Nephron progenitor cell (in vitro differentiated cells): ENCODE measurements around the gene TAC4.

Experiments used
- DNase-seq: peaks from one replicate; pipeline ENCODE4 v3.0.0; 2021
- H3K27ac Mint-ChIP-seq: 2 replicates; pipeline ENCODE4 v1.8.0; 2021; ENCODE audit warnings: mild to moderate bottlenecking, moderate library complexity, mixed read lengths
- H3K27me3 Mint-ChIP-seq: 2 replicates; pipeline ENCODE4 v1.8.0; 2021; ENCODE audit warnings: mild to moderate bottlenecking, low read depth, mixed read lengths; ENCODE audit not compliant: poor library complexity
- H3K36me3 Mint-ChIP-seq: 2 replicates; pipeline ENCODE4 v1.8.0; 2021; ENCODE audit warnings: low read depth, mixed read lengths
- H3K4me1 Mint-ChIP-seq: 2 replicates; pipeline ENCODE4 v1.8.0; 2021; ENCODE audit warnings: mixed read lengths
- H3K4me3 Mint-ChIP-seq: 2 replicates; pipeline ENCODE4 v1.8.0; 2021; ENCODE audit warnings: mild to moderate bottlenecking, moderate library complexity, mixed read lengths
- H3K9me3 Mint-ChIP-seq: 2 replicates; pipeline ENCODE4 v1.8.0; 2021; ENCODE audit warnings: mild to moderate bottlenecking, moderate library complexity, mixed read lengths
- CTCF ChIP-seq: fragments of 200-600 bp; sonication (generic); IDR thresholded peaks from 2 replicates; pipeline ENCODE4 v1.5.0; 2021; ENCODE audit warnings: antibody characterized with exemption

The TAC4 gene

DNA sequence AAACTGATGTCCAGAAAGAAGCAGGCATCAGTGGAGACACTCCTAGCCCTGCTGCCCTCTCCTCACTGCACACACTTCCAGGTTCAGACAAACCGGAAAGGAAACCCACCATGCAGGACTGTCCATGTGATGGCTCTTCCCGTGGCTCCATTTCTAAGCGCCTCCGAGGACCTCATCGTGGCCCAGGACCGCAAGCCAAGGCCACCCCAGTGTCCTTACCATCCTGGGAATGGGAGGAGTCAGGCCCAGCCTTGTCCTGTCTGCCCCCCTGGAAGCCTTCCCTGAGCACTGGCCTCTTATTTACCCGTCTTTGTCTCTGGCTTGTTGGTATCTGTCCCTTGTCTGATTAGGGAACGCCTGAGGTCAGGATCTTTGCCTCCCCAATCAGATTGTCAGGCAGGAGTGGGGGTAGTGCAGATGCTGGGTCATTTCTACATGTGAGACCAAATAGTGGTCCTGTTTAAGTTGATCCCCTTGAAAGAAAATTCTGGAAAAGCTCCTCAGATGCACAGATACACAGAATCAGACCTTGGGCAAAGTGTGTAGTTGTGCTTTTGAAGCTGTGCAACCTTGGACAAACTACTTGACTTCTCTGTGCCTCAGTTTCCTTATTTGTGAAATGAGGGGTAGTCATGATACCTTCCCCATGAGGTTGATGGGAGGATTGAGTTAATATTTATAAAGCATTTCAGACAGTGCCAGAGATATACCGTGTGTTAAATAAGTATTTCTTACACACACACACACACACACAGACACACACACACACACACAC is 744 bp downstream of the TAC4 start:
- H3K4me3 Mint-ChIP-seq, result no peak overlapping the region
- no peak for TF ChIP-seq CTCF
- peaks cover 14% of the 10 kb centered on the region for H3K4me1 Mint-ChIP-seq
- H3K36me3 Mint-ChIP-seq, result peaks cover 15% of the 10 kb centered on the region
- no peak overlapping the region for H3K27ac Mint-ChIP-seq
- no peaks in the 10 kb centered on the region for H3K9me3 Mint-ChIP-seq
- peaks cover 47% of the 10 kb centered on the region for H3K27me3 Mint-ChIP-seq
- no peak for DNase-seq

DNA sequence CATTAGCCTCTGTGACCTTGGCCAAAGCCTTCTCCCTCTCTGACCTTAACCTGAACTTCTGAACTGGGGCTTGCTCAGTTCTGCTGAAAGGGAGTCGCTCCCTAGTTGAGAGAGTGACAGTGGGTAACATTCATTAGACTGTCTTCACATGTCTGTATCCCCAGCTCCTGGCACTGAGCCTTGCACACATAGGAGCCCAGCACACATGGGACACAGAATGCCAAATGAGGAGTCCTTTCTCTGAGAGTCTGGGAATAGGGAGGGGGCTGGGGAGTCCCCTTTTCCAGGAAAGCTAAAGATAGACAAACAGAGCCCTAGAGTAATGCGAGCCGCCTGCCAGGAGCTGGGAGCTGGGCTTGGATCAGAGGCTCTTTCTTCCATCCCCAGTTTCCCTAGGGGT is 2.5 kb downstream of the TAC4 start:
- Mint-ChIP-seq H3K36me3 (peaks cover 15% of the 10 kb centered on the region), H3K4me3 (no peak overlapping the region), H3K4me1 (peaks cover 9% of the 10 kb centered on the region), H3K27ac (no peak overlapping the region), H3K9me3 (no peaks in the 10 kb centered on the region), H3K27me3 (peaks cover 30% of the 10 kb centered on the region)
- DNase-seq, result no peak
- TF ChIP-seq CTCF, result no peak

DNA sequence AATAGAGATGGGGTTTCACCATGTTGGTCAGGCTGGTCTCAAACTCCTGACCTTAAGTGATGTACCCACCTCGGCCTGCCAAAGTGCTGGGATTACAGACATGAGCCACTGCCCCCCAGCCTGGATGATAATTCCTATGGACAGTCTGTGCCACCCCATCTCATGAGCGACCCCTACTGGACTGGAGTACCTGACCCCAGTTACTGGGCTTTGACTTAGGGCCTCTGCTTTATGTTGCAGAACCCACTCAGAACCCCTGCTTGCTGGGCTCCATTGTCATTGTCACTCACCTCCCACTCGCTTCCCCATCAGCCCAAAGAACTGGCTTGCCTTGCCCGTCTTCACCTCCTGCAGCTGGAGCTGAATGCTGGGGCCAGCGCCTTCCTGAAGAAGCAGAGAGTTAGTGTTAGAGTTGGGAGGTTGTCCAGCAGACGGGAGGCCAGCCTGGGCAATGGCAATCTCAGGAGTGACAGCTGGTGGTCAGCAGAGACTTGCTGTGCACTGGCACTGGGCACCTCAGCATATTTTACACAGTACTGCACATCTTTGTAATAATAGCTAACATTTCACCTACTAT is 4.0 kb downstream of the TAC4 start:
- no peak for DNase-seq
- no peak overlapping the region for H3K27ac Mint-ChIP-seq
- H3K4me3 Mint-ChIP-seq, result no peak overlapping the region
- H3K4me1 Mint-ChIP-seq, result peaks cover 18% of the 10 kb centered on the region
- no peaks in the 10 kb centered on the region for H3K9me3 Mint-ChIP-seq
- H3K27me3 Mint-ChIP-seq, result peaks cover 16% of the 10 kb centered on the region
- TF ChIP-seq CTCF, result no peak
- H3K36me3 Mint-ChIP-seq, result peaks cover 15% of the 10 kb centered on the region

GRCh38 chr17:49842846-49843245 is 5.0 kb downstream of the TAC4 start:
- Mint-ChIP-seq H3K4me1 (peaks cover 20% of the 10 kb centered on the region), H3K36me3 (peaks cover 15% of the 10 kb centered on the region), H3K4me3 (no peak overlapping the region), H3K27ac (no peak overlapping the region), H3K9me3 (no peaks in the 10 kb centered on the region), H3K27me3 (peaks cover 10% of the 10 kb centered on the region)
- DNase-seq, result no peak
- TF ChIP-seq CTCF, result no peak

GRCh38 chr17:49842371-49842770 is 5.5 kb downstream of the TAC4 start:
- no peak for DNase-seq

More at GRCh38 chr17:49842371-49842770, 5.5 kb downstream of the TAC4 start:
- H3K4me3 Mint-ChIP-seq, result no peak overlapping the region
- peaks cover 6% of the 10 kb centered on the region for H3K27me3 Mint-ChIP-seq
- no peak for TF ChIP-seq CTCF
- peaks cover 14% of the 10 kb centered on the region for H3K36me3 Mint-ChIP-seq
- H3K4me1 Mint-ChIP-seq, result peaks cover 20% of the 10 kb centered on the region
- H3K9me3 Mint-ChIP-seq, result no peaks in the 10 kb centered on the region
- no peak overlapping the region for H3K27ac Mint-ChIP-seq
